Effector memory CD8-positive, alpha-beta T cell (primary cell): ENCODE results near the gene EXOSC9.

Source experiments
- ATAC-seq: fragments of 150-1000 bp; cut with Tn5 transposase; replicated peaks from 2 replicates; pipeline ENCODE4 v1.10.0; 2021; ENCODE audit warnings: mild to moderate bottlenecking, moderate library complexity
- DNase-seq, 3 experiments: peaks; one replicate each; pipeline ENCODE4 v3.0.0; 2021
- H3K27ac Mint-ChIP-seq, 2 donors: one replicate each; pipeline ENCODE4 v1.8.0; 2022; ENCODE audit warnings: mild to moderate bottlenecking in 2 of 2, mixed read lengths in 2 of 2, moderate library complexity in 2 of 2
- H3K27me3 Mint-ChIP-seq, 2 donors: one replicate each; pipeline ENCODE4 v1.8.0; 2022; ENCODE audit warnings: mixed read lengths in 2 of 2
- H3K36me3 Mint-ChIP-seq: one replicate; pipeline ENCODE4 v1.8.0; 2022; ENCODE audit warnings: mild to moderate bottlenecking, moderate library complexity, mixed read lengths; ENCODE audit not compliant: insufficient read depth
- H3K4me1 Mint-ChIP-seq, 2 donors: one replicate each; pipeline ENCODE4 v1.8.0; 2022; ENCODE audit warnings: low read depth in 2 of 2, mixed read lengths in 2 of 2
- H3K4me3 Mint-ChIP-seq, 2 donors: one replicate each; pipeline ENCODE4 v1.8.0; 2022; ENCODE audit warnings: mild to moderate bottlenecking in 2 of 2, mixed read lengths in 2 of 2, moderate library complexity in 2 of 2
- H3K9me3 Mint-ChIP-seq, 2 donors: one replicate each; pipeline ENCODE4 v1.8.0; 2022; ENCODE audit warnings: mixed read lengths in 2 of 2

EXOSC9 gene

GRCh38 chr4:121861426-121861825 is 60.3 kb downstream of the EXOSC9 start:
- H3K27me3 Mint-ChIP-seq, result no peaks in the 10 kb centered on the region
- no peak for ATAC-seq
- H3K36me3 Mint-ChIP-seq, result peaks cover 24% of the 10 kb centered on the region
- no peak overlapping the region for H3K27ac Mint-ChIP-seq
- peaks cover 0 to 4% of the 10 kb centered on the region in 2 donors for H3K4me1 Mint-ChIP-seq
- no peak for DNase-seq
- no peak overlapping the region for H3K4me3 Mint-ChIP-seq
- H3K9me3 Mint-ChIP-seq, result no peaks in the 10 kb centered on the region

- Mint-ChIP-seq H3K27me3 (no peaks in the 10 kb centered on the region), H3K4me3 (no peak overlapping the region), H3K9me3 (no peaks in the 10 kb centered on the region), H3K27ac (no peak overlapping the region), H3K4me1 (peaks cover 2 to 4% of the 10 kb centered on the region in 2 donors), H3K36me3 (peaks cover 27% of the 10 kb centered on the region)
- no peak for ATAC-seq
- DNase-seq, result no peak
These were observed 62.7 kb downstream of the EXOSC9 start for GRCh38 chr4:121863799-121864198.
